Heart left ventricle (tissue), 16 donors: ENCODE measurements around the gene SBNO2. TPM values are rescaled to one million over a fixed set of nuclear protein-coding genes. Genes with fewer than 3 reads are reported as not detected.
A peak's percentile ranks its signal among the peaks of the same experiment; 100 is the strongest.
"Not testable (repeated sequence)": the region's sequence is repeated elsewhere in the genome, so short reads cannot be mapped to it uniquely, and the experiment has no call there.

Experiments used
- ATAC-seq, 4 donors: fragments of 200-7000 bp; cut with Tn5 transposase; one replicate each; pipeline ENCODE4 v1.9.1; 2020 to 2022; ENCODE audit warnings: moderate library complexity in 4 of 4, mild to moderate bottlenecking in 3 of 4, moderate number of reproducible peaks in 1 of 4
- DNase-seq, 5 donors: peaks; one replicate each; pipeline ENCODE4 v3.0.0-alpha.2; 2020
- H3K27ac ChIP-seq, 12 donors: fragments of 200-600 bp; sonication (generic) in 4 of 12; one replicate each; pipeline versions ENCODE4 v1.5.0 to v1.8.0; 2016 to 2022; ENCODE audit warnings: mild to moderate bottlenecking in 2 of 12
- H3K27me3 ChIP-seq, 9 donors: fragments of 200-600 bp; sonication (generic) in 2 of 9; one replicate each; pipeline versions ENCODE4 v1.5.1 to v1.8.0; 2016 to 2022; ENCODE audit warnings: mild to moderate bottlenecking in 3 of 9
- H3K36me3 ChIP-seq, 9 donors: fragments of 200-600 bp; sonication (generic) in 2 of 9; one replicate each; pipeline versions ENCODE4 v1.5.0 to v1.8.0; 2018 to 2022; ENCODE audit warnings: mild to moderate bottlenecking in 2 of 9
- H3K4me1 ChIP-seq, 12 donors: fragments of 200-600 bp; sonication (generic) in 4 of 12; one replicate each; pipeline versions ENCODE4 v1.5.0 to v1.8.0; 2016 to 2022; ENCODE audit warnings: mild to moderate bottlenecking in 3 of 12
- H3K4me3 ChIP-seq, 12 donors: fragments of 200-600 bp; sonication (generic) in 4 of 12; one replicate each; pipeline versions ENCODE4 v1.5.0 to v1.8.0; 2017 to 2022; ENCODE audit warnings: mild to moderate bottlenecking in 9 of 12, moderate library complexity in 4 of 12
- H3K9me3 ChIP-seq, 12 donors: fragments of 200-600 bp; sonication (generic) in 4 of 12; one replicate each; pipeline versions ENCODE4 v1.5.0 to v1.8.0; 2016 to 2022; ENCODE audit warnings: mild to moderate bottlenecking in 1 of 12
- CTCF ChIP-seq, 12 donors: fragments of 200-600 bp; sonication (generic) in 4 of 12; IDR thresholded peaks; one replicate each; pipeline versions ENCODE4 v1.5.0 to v1.8.0; 2018 to 2022; ENCODE audit warnings: antibody characterized with exemption in 12 of 12, mild to moderate bottlenecking in 5 of 12
- POLR2A ChIP-seq, 2 donors: fragments of 450-650 bp; IDR thresholded peaks; one replicate each; pipeline ENCODE4 v1.6.1; 2017; ENCODE audit warnings: antibody characterized with exemption in 2 of 2, mild to moderate bottlenecking in 2 of 2, moderate library complexity in 2 of 2
- WGBS, 4 donors: extraction: QIAGEN DNeasy Blood & Tissue Kit in 2 of 4; methylation state at CpG; one replicate each; pipeline versions ENCODE4 v1.1.5 to v1.1.7; 2013 to 2018; 5-methylcytosine and 5-hydroxymethylcytosine counted together
- intact Hi-C, 10 donors: fragments of 100-400 bp; cut with DNase I; formaldehyde crosslinking; loops; one replicate each; pipeline versions ENCODE4 v1.11.1 to v1.14.2; 2022
- polyA plus RNA-seq, 2 donors: library from polyadenylated mRNA; stranded (reverse); fragments of 200-250 nt; gene quantifications; one replicate each; pipeline ENCODE4 v1.2.3, GENCODE V29; 2013
- total RNA-seq, 9 donors: library from RNA; depleted of rRNA in 2 of 9; stranded (reverse); fragments of >200 nt in 2 of 9; fragmentation: NEBNext Ultra II Directional in 3 of 9; extraction: Animal tissue kit (Norgen Biotek cat#: 25700) in 3 of 9; gene quantifications; one replicate each; pipeline versions ENCODE4 v1.1.0 to v1.2.4, GENCODE V29; 2016 to 2023
- donor health status: ischemic (EF 13 %, LVEDD 7.1; RV severe dilation, severe dysfunction).
- donor health status: healthy with polysubstance abuse.
- donor health status: DM: no; HTN: yes; CAD: no.
- donor health status: DM: no; HTN: no; CAD: no.
- donor health status: ischemic (EF 25% LVEDD 6.9; RV normal size, moderate dysfunction).
- donor health status: ischemic (EF 25% LVEDD 5.7; RV mildly dilated, moderate dysfunction).
- donor health status: healthy.
- donor health status: DM: yes; HTN: yes; CAD: no.
- donor health status: ischemic (EF 35%, LVEDD 5.7; RV mildly dilated, moderate dysfunction).
- donor health status: nonischemic (EF 11% LVEDD 7.7; RV severe dilation, severe dysfunction).
- donor health status: DM: yes; HTN: yes; CAD: no.
- donor health status: PGD.
- donor health status: ischemic (EF 29% LVEDD 5.4; RV normal size, mild dysfunction).
- donor health status: nonischemic (EF 23%, LVEDD 6.1; RV moderate dilation, normal function).

SBNO2 gene
- total and polyA plus RNA-seq, 11 donors: 9.9 to 78.9 (median 18.7) TPM

GRCh38 chr19:1131718-1132551 is 42.1 kb downstream of the SBNO2 start:
- H3K27ac ChIP-seq: peak overlapping the region; percentile 67 to 100 (median 92)
- H3K36me3 ChIP-seq: peaks cover 2 to 52% (median 7%) of the 10 kb centered on the region in 9 donors
- H3K9me3 ChIP-seq: no peaks in the 10 kb centered on the region
- ATAC-seq (peak; percentile 45 to 89 (median 86)), DNase-seq (peak; percentile 89 to 94 (median 91))
- TF ChIP-seq POLR2A (IDR thresholded peaks at IDR 0.05): peak in 1 of 2 donors; percentile 46
- TF ChIP-seq CTCF (IDR thresholded peaks at IDR 0.05): peak in 5 of 12 donors; percentile 17 to 47 (median 26)
- peak overlapping the region; percentile 42 to 96 (median 78) for H3K4me3 ChIP-seq
- H3K4me1 ChIP-seq: peaks cover 11 to 83% (median 33%) of the 10 kb centered on the region in 12 donors
- WGBS, 4 donors: 0 to 42% (median 4%) methylated on average over 3 to 64 of the region's 64 CpGs
- intact Hi-C loops: loop anchor here in 5 of 10 donors (1.0 to 5.0 kb wide), 3 partner anchors 20 to 50 kb away; partner anchors contain the start of gene SBNO2 (in 4 of the 5)
- no peaks in the 10 kb centered on the region for H3K27me3 ChIP-seq

DNA sequence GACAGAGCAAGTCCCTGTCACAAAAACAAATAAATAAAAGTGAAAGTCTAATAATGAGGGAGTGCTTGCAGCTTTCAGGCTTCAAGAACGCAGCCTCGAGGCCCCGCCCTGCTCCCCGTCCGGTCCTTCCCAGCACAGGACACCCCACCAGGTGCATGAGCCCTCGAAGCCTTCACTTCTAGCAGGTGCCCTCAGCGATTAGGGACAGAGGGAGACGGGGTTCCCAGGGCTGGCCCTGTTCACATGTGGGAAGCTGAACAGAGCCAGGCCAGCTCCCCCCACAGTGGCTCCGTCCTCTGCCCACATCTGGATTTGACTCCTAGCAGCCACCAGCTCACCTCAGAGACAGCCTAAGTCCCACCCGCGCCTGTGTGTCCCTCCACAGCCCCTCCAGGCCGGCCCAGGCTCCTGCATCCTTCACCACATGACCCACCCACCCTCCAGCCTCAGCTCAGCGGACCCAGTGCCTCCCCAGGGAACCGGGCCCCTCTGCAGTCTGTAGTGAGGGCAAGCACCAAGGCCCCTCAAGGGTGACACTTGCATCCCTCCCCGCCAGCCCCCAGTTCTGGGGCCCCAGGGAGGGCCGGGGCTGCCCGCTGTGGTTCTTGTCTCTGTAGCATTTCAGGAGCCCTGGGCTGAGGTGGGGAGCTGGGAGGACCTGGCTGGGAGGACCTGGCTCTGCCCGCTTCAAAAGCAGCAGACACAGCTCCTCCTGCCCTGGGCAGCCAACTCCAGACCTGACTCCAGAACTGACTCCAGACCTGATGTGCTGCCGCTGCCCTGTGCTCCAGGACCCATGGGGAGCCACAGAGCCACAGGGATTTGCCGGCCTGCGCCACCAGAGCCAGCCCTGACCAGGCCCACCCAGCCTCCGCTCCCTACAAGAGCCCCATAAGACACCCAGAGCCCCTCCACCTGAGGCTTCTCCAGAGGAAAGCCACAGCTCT is 43.0 kb downstream of the SBNO2 start:
- Histone ChIP-seq H3K36me3 (peaks cover 4 to 53% (median 16%) of the 10 kb centered on the region in 9 donors), H3K4me1 (peaks cover 11 to 84% (median 29%) of the 10 kb centered on the region in 12 donors), H3K9me3 (no peaks in the 10 kb centered on the region), H3K27me3 (no peaks in the 10 kb centered on the region), H3K4me3 (peak overlapping the region; percentile 42 to 96 (median 78)), H3K27ac (peak overlapping the region; percentile 67 to 100 (median 92))
- 67 to 77% (median 72%) methylated on average over 21 to 22 of the region's 22 CpGs for WGBS, 4 donors
- intact Hi-C loops: loop anchor here in 5 of 10 donors (5.0 kb wide), 2 partner anchors 41 to 51 kb away; partner anchors contain the start of gene SBNO2 (in 4 of the 5)
- DNase-seq (no peak), ATAC-seq (peak in 1 of 4 donors; percentile 2)
- TF ChIP-seq POLR2A (IDR thresholded peaks at IDR 0.05): no peak
- no peak for TF ChIP-seq CTCF (IDR thresholded peaks at IDR 0.05)

DNA sequence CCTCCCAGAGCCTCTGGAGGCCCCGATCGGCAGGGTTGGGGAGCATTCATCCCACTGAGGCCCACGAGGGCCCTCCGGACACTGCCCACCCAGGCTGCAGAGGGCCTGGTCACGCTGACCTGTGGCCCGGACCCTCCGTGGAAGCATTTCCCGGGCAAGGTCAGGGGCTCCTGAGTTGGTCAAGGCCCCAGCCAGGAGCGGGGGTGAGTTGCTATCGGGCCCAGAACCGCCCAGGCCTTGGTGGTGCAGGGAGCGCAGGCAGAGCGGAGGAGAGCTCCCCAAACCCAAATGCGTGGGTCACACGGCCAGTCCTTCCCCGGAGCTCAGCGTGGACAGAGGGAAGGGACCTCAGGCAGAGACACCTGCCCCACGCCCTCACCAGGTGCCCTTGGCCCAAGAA is 44.5 kb downstream of the SBNO2 start:
- peak overlapping the region in 1 of 12 donors; percentile 96 for H3K4me3 ChIP-seq
- ATAC-seq: no peak
- TF ChIP-seq POLR2A (IDR thresholded peaks at IDR 0.05) (no peak), CTCF (IDR thresholded peaks at IDR 0.05) (no peak)
- no peaks in the 10 kb centered on the region for H3K27me3 ChIP-seq
- no peak overlapping the region for H3K27ac ChIP-seq
- H3K36me3 ChIP-seq: peaks cover 4 to 62% (median 29%) of the 10 kb centered on the region in 9 donors
- 92 to 97% (median 95%) methylated on average over 12 to 18 of the region's 18 CpGs for WGBS, 4 donors
- H3K4me1 ChIP-seq: peaks cover 11 to 75% (median 24%) of the 10 kb centered on the region in 12 donors
- DNase-seq: no peak
- no peaks in the 10 kb centered on the region for H3K9me3 ChIP-seq
- intact Hi-C loops: loop anchor here in 1 of 10 donors (5.0 kb wide), 1 partner anchor 48 kb away; no protein-coding TSS in a partner anchor

GRCh38 chr19:1129084-1129483 is 45.0 kb downstream of the SBNO2 start:
- ATAC-seq, H3K4me3 ChIP-seq, H3K9me3 ChIP-seq, H3K27me3 ChIP-seq, DNase-seq, H3K27ac ChIP-seq: not testable (repeated sequence)
- intact Hi-C loops: loop anchor here in 1 of 10 donors (5.0 kb wide), 1 partner anchor 48 kb away; no protein-coding TSS in a partner anchor
- Histone ChIP-seq H3K36me3 (peaks cover 4 to 67% (median 33%) of the 10 kb centered on the region in 9 donors), H3K4me1 (peaks cover 11 to 71% (median 24%) of the 10 kb centered on the region in 12 donors)
- 96 to 98% (median 97%) methylated on average over 6 to 7 of the region's 7 CpGs for WGBS, 4 donors
